HG03354 (cell line): Measurements from ENCODE around the gene DNLZ.

ENCODE experiments used
- ATAC-seq: cut with Tn5 transposase; IDR thresholded peaks from one replicate; pipeline ENCODE4 v1.9.1; 2021; ENCODE audit warnings: mild to moderate bottlenecking; ENCODE audit not compliant: unreplicated experiment, poor library complexity, severe bottlenecking

The DNLZ gene

DNA sequence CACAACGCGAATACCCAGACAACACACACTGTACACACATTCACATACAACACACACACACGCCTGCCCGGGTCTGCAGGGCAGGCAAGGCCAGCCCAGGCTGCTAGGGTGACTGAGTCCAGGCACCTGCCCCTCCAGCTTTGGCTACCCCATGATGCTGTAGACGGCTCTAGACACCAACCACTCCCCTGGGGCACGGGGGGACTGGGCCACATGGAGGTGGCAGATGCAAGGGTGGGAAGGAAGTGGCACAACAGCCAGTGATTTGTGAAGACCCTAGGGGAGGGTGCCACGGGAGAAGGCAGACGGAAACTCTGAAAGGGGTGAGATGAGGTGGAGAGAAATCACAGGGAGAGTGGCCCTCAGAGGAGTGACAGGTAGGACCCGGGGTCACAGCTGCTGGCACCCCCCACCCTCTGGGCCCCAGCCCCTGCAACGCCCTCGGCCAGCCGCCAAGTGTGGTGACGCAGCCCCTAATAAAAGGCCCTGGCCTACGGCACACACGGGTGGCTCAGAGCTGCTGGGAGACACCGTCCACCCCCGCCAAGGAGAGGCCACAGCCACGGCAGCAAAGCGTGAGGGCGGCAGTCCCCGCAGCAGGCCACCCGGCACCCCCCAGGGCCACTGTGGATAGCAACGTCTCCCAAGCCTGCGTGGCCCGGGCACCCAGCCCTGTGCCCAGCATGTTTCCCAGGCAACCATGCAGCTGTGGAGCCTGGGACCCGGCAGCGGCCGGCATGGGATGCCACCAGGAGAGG is 53.1 kb downstream of the DNLZ start:
- no peak for ATAC-seq

DNA sequence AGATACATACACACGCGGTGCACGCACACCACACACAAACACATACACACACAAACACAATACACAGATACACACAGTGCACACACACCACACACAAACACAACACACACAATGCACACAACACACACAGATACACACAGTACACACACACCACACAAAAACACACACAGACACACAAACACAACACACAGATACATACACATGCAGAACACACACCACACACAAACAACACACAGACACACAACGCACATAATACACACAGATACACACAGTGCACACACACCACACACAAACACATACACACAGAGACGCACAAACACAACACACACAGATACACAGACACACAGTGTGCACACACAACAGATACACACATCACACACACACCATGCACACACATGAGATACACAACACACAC is 53.7 kb downstream of the DNLZ start:
- ATAC-seq: no peak
